HG03520 (cell line): Measurements from ENCODE around the gene UBR3.

Source experiments
- ATAC-seq: cut with Tn5 transposase; IDR thresholded peaks from one replicate; pipeline ENCODE4 v1.9.1; 2021; ENCODE audit warnings: mild to moderate bottlenecking, moderate library complexity; ENCODE audit not compliant: unreplicated experiment

The UBR3 gene

GRCh38 chr2:170034596-170034995 lies 207.3 kb downstream of the UBR3 start:
- no peak for ATAC-seq

GRCh38 chr2:170038734-170039133 lies 211.5 kb downstream of the UBR3 start:
- ATAC-seq: no peak

GRCh38 chr2:170039401-170040172 lies 212.3 kb downstream of the UBR3 start:
- ATAC-seq: no peak

- ATAC-seq: no peak
Measured at GRCh38 chr2:170044751-170045478, 217.7 kb downstream of the UBR3 start.

GRCh38 chr2:170047331-170048065 lies 220.2 kb downstream of the UBR3 start:
- ATAC-seq: no peak

GRCh38 chr2:170052151-170052550 lies 224.9 kb downstream of the UBR3 start:
- ATAC-seq: no peak

GRCh38 chr2:170054997-170055396 lies 227.7 kb downstream of the UBR3 start:
- ATAC-seq: no peak

GRCh38 chr2:170056900-170057299 lies 229.6 kb downstream of the UBR3 start:
- no peak for ATAC-seq

- no peak for ATAC-seq
Measured at GRCh38 chr2:170063456-170064235, 236.4 kb downstream of the UBR3 start.

- ATAC-seq: no peak
Measured at GRCh38 chr2:170070778-170071177, 243.5 kb downstream of the UBR3 start.

GRCh38 chr2:170073288-170073687 lies 246.0 kb downstream of the UBR3 start:
- no peak for ATAC-seq

- ATAC-seq: no peak
Measured at GRCh38 chr2:170076189-170076588, 248.9 kb downstream of the UBR3 start.

- no peak for ATAC-seq
Measured at GRCh38 chr2:170077830-170078569, 250.7 kb downstream of the UBR3 start.

- no peak for ATAC-seq
Measured at GRCh38 chr2:170084820-170085491, 257.7 kb downstream of the UBR3 start.

GRCh38 chr2:170086117-170086688 lies 258.9 kb downstream of the UBR3 start:
- ATAC-seq: no peak

GRCh38 chr2:170086751-170087412 lies 259.6 kb downstream of the UBR3 start:
- no peak for ATAC-seq

GRCh38 chr2:170087413-170087793 lies 260.1 kb downstream of the UBR3 start:
- no peak for ATAC-seq

GRCh38 chr2:170088776-170089175 lies 261.5 kb downstream of the UBR3 start:
- ATAC-seq: no peak

GRCh38 chr2:170090229-170090628 lies 263.0 kb downstream of the UBR3 start:
- ATAC-seq: no peak
